Right atrium auricular region (tissue), 2 donors: ENCODE results near the gene TNNC1. TPM values are rescaled to one million over a fixed set of nuclear protein-coding genes. Genes with fewer than 3 reads are reported as not detected.

Experiments used
- DNase-seq: peaks from one replicate; pipeline ENCODE4 v3.0.0-alpha.2; 2019; ENCODE audit warnings: low spot score
- H3K27ac ChIP-seq, 2 donors: fragments of 200-600 bp; sonication (generic); 1 replicate in 1 of 2; 2 replicates in 1 of 2; pipeline ENCODE4 v1.5.1; 2016 to 2019
- H3K27me3 ChIP-seq, 2 donors: fragments of 200-600 bp; sonication (generic); one replicate each; pipeline versions ENCODE4 v1.5.1 to v1.6.0; 2017 to 2019
- H3K36me3 ChIP-seq: fragments of 200-600 bp; sonication (generic); one replicate; pipeline ENCODE4 v1.5.1; 2016
- H3K4me1 ChIP-seq, 2 donors: fragments of 200-600 bp; sonication (generic); one replicate each; pipeline versions ENCODE4 v1.5.1 to v1.6.0; 2017 to 2019
- H3K4me3 ChIP-seq, 2 donors: fragments of 200-600 bp; sonication (generic); 1 replicate in 1 of 2; 2 replicates in 1 of 2; pipeline ENCODE4 v1.5.1; 2017 to 2019; ENCODE audit warnings: mild to moderate bottlenecking in 1 of 2, moderate library complexity in 1 of 2
- H3K9me3 ChIP-seq, 2 donors: fragments of 200-600 bp; sonication (generic); one replicate each; pipeline ENCODE4 v1.5.1; 2019
- CTCF ChIP-seq, 2 donors: fragments of 200-600 bp; sonication (generic); IDR thresholded peaks; one replicate each; pipeline ENCODE4 v1.5.1; 2019; ENCODE audit warnings: antibody characterized with exemption in 2 of 2
- total RNA-seq, 2 donors: library from RNA; depleted of rRNA; stranded (reverse); fragments of >200 nt; gene quantifications; one replicate each; pipeline ENCODE4 v1.1.0, GENCODE V29; 2016

TNNC1 gene
- total RNA-seq, 2 donors from 2014 or later: 4,697 to 8,249 TPM

- no peaks in the 10 kb centered on the region for H3K9me3 ChIP-seq
- H3K4me1 ChIP-seq: peaks cover 0 to 53% of the 10 kb centered on the region in 2 donors
- no peaks in the 10 kb centered on the region for H3K27me3 ChIP-seq
- peak overlapping the region; percentile 23 to 49 for H3K4me3 ChIP-seq
- H3K36me3 ChIP-seq: peaks cover 23% of the 10 kb centered on the region
- peak overlapping the region; percentile 63 to 69 for H3K27ac ChIP-seq
- no peak for TF ChIP-seq CTCF (IDR thresholded peaks at IDR 0.05)
- peak; percentile 81 for DNase-seq
Observed at GRCh38 chr3:52495777-52496602, 42.1 kb upstream of the TNNC1 start.

GRCh38 chr3:52494886-52495495, 41.1 kb upstream of the TNNC1 start, which contains the start of gene STAB1:
Gene STAB1, plus strand, starts transcription at chr3:52495338. Its CDS starts 76 bp downstream, at chr3:52495414.
- DNase-seq: peak; percentile 77
- Histone ChIP-seq H3K27me3 (no peaks in the 10 kb centered on the region), H3K27ac (peak within 1 kb of the TSS; percentile 63 to 69), H3K9me3 (no peaks in the 10 kb centered on the region), H3K36me3 (peaks cover 33% of the 10 kb centered on the region), H3K4me1 (peaks cover 0 to 61% of the 10 kb centered on the region in 2 donors), H3K4me3 (peak within 1 kb of the TSS; percentile 23 to 49)
- no peak for TF ChIP-seq CTCF (IDR thresholded peaks at IDR 0.05)

GRCh38 chr3:52494445-52494844, 40.6 kb upstream of the TNNC1 start:
- Histone ChIP-seq H3K27me3 (no peaks in the 10 kb centered on the region), H3K4me3 (no peak overlapping the region), H3K4me1 (peaks cover 0 to 66% of the 10 kb centered on the region in 2 donors), H3K9me3 (no peaks in the 10 kb centered on the region), H3K36me3 (peaks cover 39% of the 10 kb centered on the region), H3K27ac (peak overlapping the region; percentile 63 to 69)
- TF ChIP-seq CTCF (IDR thresholded peaks at IDR 0.05): no peak
- DNase-seq: no peak

GRCh38 chr3:52493232-52494017, 39.6 kb upstream of the TNNC1 start:
- no peak overlapping the region for H3K27ac ChIP-seq
- TF ChIP-seq CTCF (IDR thresholded peaks at IDR 0.05): no peak
- no peaks in the 10 kb centered on the region for H3K9me3 ChIP-seq
- DNase-seq: no peak
- peaks cover 49% of the 10 kb centered on the region for H3K36me3 ChIP-seq
- H3K27me3 ChIP-seq: no peaks in the 10 kb centered on the region
- H3K4me1 ChIP-seq: peaks cover 0 to 71% of the 10 kb centered on the region in 2 donors
- H3K4me3 ChIP-seq: no peak overlapping the region

GRCh38 chr3:52492059-52492458, 38.2 kb upstream of the TNNC1 start:
- Histone ChIP-seq H3K27me3 (no peaks in the 10 kb centered on the region), H3K36me3 (peaks cover 61% of the 10 kb centered on the region), H3K4me3 (no peak overlapping the region), H3K9me3 (no peaks in the 10 kb centered on the region), H3K4me1 (peaks cover 0 to 71% of the 10 kb centered on the region in 2 donors), H3K27ac (no peak overlapping the region)
- DNase-seq: no peak
- TF ChIP-seq CTCF (IDR thresholded peaks at IDR 0.05): no peak
